ENCODE results near the gene RHEX. TPM values are rescaled to one million over a fixed set of nuclear protein-coding genes. Genes with fewer than 3 reads are reported as not detected.

RHEX gene
- total RNA-seq, 2 experiments from 2014 or later: not detected

DNA sequence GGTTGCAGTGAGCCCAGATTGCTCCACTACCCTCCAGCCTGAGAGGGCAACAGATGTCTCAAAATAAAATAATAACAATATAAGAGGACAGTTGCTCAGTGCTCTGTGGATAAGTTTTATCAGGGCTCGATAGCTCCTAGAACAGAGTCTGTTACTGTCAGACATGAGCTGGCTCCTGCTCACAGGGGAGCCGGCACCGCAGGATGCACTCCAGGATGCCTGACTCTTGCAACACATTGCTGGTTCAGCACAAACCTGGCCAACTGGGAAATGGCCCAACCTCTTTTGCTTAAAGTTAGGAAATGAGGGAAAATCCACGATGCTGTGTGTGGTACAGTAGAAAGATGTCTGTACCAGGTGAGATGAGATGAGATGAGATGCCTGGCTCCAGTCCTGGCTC is 23.5 kb upstream of the RHEX start:
- no peak overlapping the region for H3K4me3 Mint-ChIP-seq
- CTCF ChIA-PET: interaction anchor here (1.3 to 1.9 kb wide), 2 partner anchors 14 to 77 kb away, joined by 3 to 7 read pairs; no protein-coding TSS in a partner anchor
- DNase-seq (no peak), ATAC-seq (ENCODE audit: poor library complexity) (no peak)
- Histone ChIP-seq H3K4me3 (ENCODE audit: low read length) (no peak overlapping the region), H3K4me1 (ENCODE audit: insufficient read depth, low read length) (peaks cover 6% of the 10 kb centered on the region), H3K36me3 (ENCODE audit: insufficient read depth, low read length) (no peaks in the 10 kb centered on the region), H3K9me3 (ENCODE audit: control insufficient read depth in 1 of 2, insufficient read depth in 1 of 2, low read length in 2 of 2) (no peaks in the 10 kb centered on the region), H3K27me3 (ENCODE audit: control insufficient read depth in 1 of 2, insufficient read depth in 2 of 2, low read length in 2 of 2) (no peaks in the 10 kb centered on the region), H3K27ac (ENCODE audit: low read depth in 1 of 2, low read length in 2 of 2) (no peak overlapping the region)
- intact Hi-C loops (cut with DNase I, micrococcal nuclease): no loop called here
- peaks cover 10% of the 10 kb centered on the region for H3K4me1 Mint-ChIP-seq (ENCODE audit: low read depth)
- H3K27me3 Mint-ChIP-seq: peaks cover 11% of the 10 kb centered on the region
- no peak overlapping the region for H3K27ac Mint-ChIP-seq
- TF ChIP-seq, protein P1, sequence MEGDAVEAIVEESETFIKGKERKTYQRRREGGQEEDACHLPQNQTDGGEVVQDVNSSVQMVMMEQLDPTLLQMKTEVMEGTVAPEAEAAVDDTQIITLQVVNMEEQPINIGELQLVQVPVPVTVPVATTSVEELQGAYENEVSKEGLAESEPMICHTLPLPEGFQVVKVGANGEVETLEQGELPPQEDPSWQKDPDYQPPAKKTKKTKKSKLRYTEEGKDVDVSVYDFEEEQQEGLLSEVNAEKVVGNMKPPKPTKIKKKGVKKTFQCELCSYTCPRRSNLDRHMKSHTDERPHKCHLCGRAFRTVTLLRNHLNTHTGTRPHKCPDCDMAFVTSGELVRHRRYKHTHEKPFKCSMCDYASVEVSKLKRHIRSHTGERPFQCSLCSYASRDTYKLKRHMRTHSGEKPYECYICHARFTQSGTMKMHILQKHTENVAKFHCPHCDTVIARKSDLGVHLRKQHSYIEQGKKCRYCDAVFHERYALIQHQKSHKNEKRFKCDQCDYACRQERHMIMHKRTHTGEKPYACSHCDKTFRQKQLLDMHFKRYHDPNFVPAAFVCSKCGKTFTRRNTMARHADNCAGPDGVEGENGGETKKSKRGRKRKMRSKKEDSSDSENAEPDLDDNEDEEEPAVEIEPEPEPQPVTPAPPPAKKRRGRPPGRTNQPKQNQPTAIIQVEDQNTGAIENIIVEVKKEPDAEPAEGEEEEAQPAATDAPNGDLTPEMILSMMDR (IDR thresholded peaks at IDR 0.05): no peak
- POLR2A ChIA-PET: interaction anchor here (2.2 kb wide), 1 partner anchor 77 kb away, joined by 10 read pairs; no protein-coding TSS in a partner anchor
- no peaks in the 10 kb centered on the region for H3K9me3 Mint-ChIP-seq
- no peaks in the 10 kb centered on the region for H3K36me3 Mint-ChIP-seq (ENCODE audit: low read depth)

DNA sequence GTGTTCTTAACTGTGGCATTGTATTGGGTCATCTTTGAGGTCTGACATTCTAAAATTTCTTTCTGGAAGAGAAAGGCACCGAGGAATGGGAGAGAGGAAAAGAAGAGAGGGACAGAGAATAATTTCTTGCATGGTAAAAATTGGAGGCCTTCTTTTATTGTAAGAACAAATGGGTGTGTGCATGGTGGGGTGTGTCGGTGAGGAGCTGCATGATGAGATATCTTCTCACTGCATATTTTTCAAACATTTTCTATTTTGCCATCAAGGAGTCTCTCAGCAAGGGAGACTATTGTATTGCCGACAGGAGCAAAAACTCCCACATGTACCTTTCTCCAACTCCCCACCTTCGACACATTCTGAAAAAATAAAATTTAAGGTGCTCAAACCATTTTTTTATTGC is 22.8 kb upstream of the RHEX start:
- ChIA-PET POLR2A (interaction anchor here (1.0 to 2.2 kb wide), 2 partner anchors 9 to 76 kb away, joined by 3 to 10 read pairs; no protein-coding TSS in a partner anchor), CTCF (interaction anchor here (1.4 to 2.0 kb wide), 3 partner anchors 14 to 75 kb away, joined by 4 to 13 read pairs (median 7); no protein-coding TSS in a partner anchor)
- Histone ChIP-seq H3K9me3 (ENCODE audit: control insufficient read depth in 1 of 2, insufficient read depth in 1 of 2, low read length in 2 of 2) (no peaks in the 10 kb centered on the region), H3K4me1 (ENCODE audit: insufficient read depth, low read length) (peaks cover 6% of the 10 kb centered on the region), H3K27ac (ENCODE audit: low read depth in 1 of 2, low read length in 2 of 2) (no peak overlapping the region), H3K36me3 (ENCODE audit: insufficient read depth, low read length) (no peaks in the 10 kb centered on the region), H3K27me3 (ENCODE audit: control insufficient read depth in 1 of 2, insufficient read depth in 2 of 2, low read length in 2 of 2) (no peaks in the 10 kb centered on the region), H3K4me3 (ENCODE audit: low read length) (no peak overlapping the region)
- no peak for DNase-seq
- Mint-ChIP-seq H3K27ac (no peak overlapping the region), H3K27me3 (peaks cover 11% of the 10 kb centered on the region), H3K4me3 (no peak overlapping the region), H3K36me3 (ENCODE audit: low read depth) (no peaks in the 10 kb centered on the region), H3K4me1 (ENCODE audit: low read depth) (peaks cover 17% of the 10 kb centered on the region), H3K9me3 (no peaks in the 10 kb centered on the region)
- ATAC-seq (ENCODE audit: poor library complexity): no peak
- intact Hi-C loops (cut with DNase I, micrococcal nuclease): loop anchor here (1.0 kb wide), 1 partner anchor 76 kb away; no protein-coding TSS in a partner anchor
- TF ChIP-seq, protein P1 (IDR thresholded peaks at IDR 0.05): no peak

DNA sequence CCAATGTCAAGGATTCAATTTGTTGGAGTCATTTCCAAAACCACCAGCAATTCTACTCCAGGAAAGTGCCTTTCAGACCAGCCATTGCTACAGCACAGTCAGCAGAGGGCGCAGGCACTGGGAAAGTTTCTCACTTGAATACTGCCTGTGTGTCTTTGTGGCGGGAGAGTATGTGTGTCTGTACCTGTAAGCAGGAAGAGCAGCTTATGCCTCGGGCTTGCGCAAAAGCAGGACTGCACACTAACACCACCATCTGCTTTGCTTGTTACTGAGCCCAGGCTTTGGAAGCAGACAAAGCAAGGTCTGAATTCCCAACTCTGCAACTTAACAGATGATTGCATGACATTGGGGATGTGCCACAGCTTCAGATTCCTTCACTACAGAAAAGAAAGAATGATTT is 22.3 kb upstream of the RHEX start:
- ATAC-seq (ENCODE audit: poor library complexity) (peak; percentile 79), DNase-seq (peak; percentile 42 to 80 (median 58))
- intact Hi-C loops (cut with DNase I, micrococcal nuclease): loop anchor here (1.0 kb wide), 1 partner anchor 76 kb away; no protein-coding TSS in a partner anchor
- H3K4me3 Mint-ChIP-seq: no peak overlapping the region
- ChIA-PET CTCF (interaction anchor here (0.6 to 2.0 kb wide), 5 partner anchors 13 to 77 kb away, joined by 3 to 13 read pairs (median 4); no protein-coding TSS in a partner anchor), POLR2A (interaction anchor here (0.6 to 2.2 kb wide), 3 partner anchors 8 to 75 kb away, joined by 3 to 10 read pairs (median 3); no protein-coding TSS in a partner anchor)
- H3K27ac Mint-ChIP-seq: no peak overlapping the region
- H3K27ac ChIP-seq (ENCODE audit: low read depth in 1 of 2, low read length in 2 of 2): no peak overlapping the region
- no peaks in the 10 kb centered on the region for H3K36me3 ChIP-seq (ENCODE audit: insufficient read depth, low read length)
- no peaks in the 10 kb centered on the region for H3K9me3 ChIP-seq (ENCODE audit: control insufficient read depth in 1 of 2, insufficient read depth in 1 of 2, low read length in 2 of 2)
- no peaks in the 10 kb centered on the region for H3K36me3 Mint-ChIP-seq (ENCODE audit: low read depth)
- H3K4me3 ChIP-seq (ENCODE audit: low read length): no peak overlapping the region
- no peaks in the 10 kb centered on the region for H3K9me3 Mint-ChIP-seq
- peaks cover 19% of the 10 kb centered on the region for H3K4me1 Mint-ChIP-seq (ENCODE audit: low read depth)
- H3K4me1 ChIP-seq (ENCODE audit: insufficient read depth, low read length): peaks cover 6% of the 10 kb centered on the region
- TF ChIP-seq, protein P1 (IDR thresholded peaks at IDR 0.05): peak; percentile 82
- no peaks in the 10 kb centered on the region for H3K27me3 ChIP-seq (ENCODE audit: control insufficient read depth in 1 of 2, insufficient read depth in 2 of 2, low read length in 2 of 2)
- peaks cover 11% of the 10 kb centered on the region for H3K27me3 Mint-ChIP-seq
